ENCODE results near the gene ZFHX3. TPM values are rescaled to one million over a fixed set of nuclear protein-coding genes. Genes with fewer than 3 reads are reported as not detected.

Gene ZFHX3
- total and polyA plus RNA-seq, 2 donors (not counting 1 experiment from before 2014, with no cell fraction given) = 4.7 to 7.3 TPM

- Histone ChIP-seq H3K27ac (ENCODE audit: insufficient read depth, low read length) (no peak overlapping the region), H3K27me3 (ENCODE audit: control insufficient read depth, insufficient read depth, low read length) (no peaks in the 10 kb centered on the region), H4K20me1 (ENCODE audit: control insufficient read depth, extremely low read depth, insufficient read depth, low read length) (no peaks in the 10 kb centered on the region), H3K4me3 (replicated peaks in 1 of 4; ENCODE audit: control extremely low read depth in 1 of 4, insufficient read depth in 1 of 4, low read depth in 3 of 4, low read length in 4 of 4) (no peak overlapping the region), H3K4me2 (ENCODE audit: extremely low read depth, insufficient read depth, low read length) (no peak overlapping the region), H3K4me1 (ENCODE audit: control insufficient read depth, extremely low read depth, insufficient read depth, low read length) (peaks cover 16% of the 10 kb centered on the region), H3K9ac (ENCODE audit: insufficient read depth, low read length) (no peak overlapping the region), H2AFZ (ENCODE audit: low read length) (no peak overlapping the region), H3K9me3 (ENCODE audit: control insufficient read depth, insufficient read depth, low read depth, low read length) (no peaks in the 10 kb centered on the region), H3K36me3 (ENCODE audit: control insufficient read depth, insufficient read depth, low read length) (peaks cover 9% of the 10 kb centered on the region), H3K79me2 (ENCODE audit: control insufficient read depth, insufficient read depth, low read length) (peaks cover 53% of the 10 kb centered on the region)
- TF ChIP-seq EZH2 (IDR thresholded peaks at IDR 0.05; ENCODE audit: low read length, missing control alignments) = no peak
- TF ChIP-seq, protein P1, sequence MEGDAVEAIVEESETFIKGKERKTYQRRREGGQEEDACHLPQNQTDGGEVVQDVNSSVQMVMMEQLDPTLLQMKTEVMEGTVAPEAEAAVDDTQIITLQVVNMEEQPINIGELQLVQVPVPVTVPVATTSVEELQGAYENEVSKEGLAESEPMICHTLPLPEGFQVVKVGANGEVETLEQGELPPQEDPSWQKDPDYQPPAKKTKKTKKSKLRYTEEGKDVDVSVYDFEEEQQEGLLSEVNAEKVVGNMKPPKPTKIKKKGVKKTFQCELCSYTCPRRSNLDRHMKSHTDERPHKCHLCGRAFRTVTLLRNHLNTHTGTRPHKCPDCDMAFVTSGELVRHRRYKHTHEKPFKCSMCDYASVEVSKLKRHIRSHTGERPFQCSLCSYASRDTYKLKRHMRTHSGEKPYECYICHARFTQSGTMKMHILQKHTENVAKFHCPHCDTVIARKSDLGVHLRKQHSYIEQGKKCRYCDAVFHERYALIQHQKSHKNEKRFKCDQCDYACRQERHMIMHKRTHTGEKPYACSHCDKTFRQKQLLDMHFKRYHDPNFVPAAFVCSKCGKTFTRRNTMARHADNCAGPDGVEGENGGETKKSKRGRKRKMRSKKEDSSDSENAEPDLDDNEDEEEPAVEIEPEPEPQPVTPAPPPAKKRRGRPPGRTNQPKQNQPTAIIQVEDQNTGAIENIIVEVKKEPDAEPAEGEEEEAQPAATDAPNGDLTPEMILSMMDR (conservative IDR thresholded peaks at IDR 0.05 in 1 of 2, IDR thresholded peaks at IDR 0.05 in 1 of 2; ENCODE audit: low read depth in 1 of 2, low read length in 2 of 2) = no peak
- no peak for DNase-seq (ENCODE audit: low read depth in 2 of 2)
Observed at GRCh38 chr16:72946063-72946462, 101.9 kb downstream of the ZFHX3 start.

DNA sequence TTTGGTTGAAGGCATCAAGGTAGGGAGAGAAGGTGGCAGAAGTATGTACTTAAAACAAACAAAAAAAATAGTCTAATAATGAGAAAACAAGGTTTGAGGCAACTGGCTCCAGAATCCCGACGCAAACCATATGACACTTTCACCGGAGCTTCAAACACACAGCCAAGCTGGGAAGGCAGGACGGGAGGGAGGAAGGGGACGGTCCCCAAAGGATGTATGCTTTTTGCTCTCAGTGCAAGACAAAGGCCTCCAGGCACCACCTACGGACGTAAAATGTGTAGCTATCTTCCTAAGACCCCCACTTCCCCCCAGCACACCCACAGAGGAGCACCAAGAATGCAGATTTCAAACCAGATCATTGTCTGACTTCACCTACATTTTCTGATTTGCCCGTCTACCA is 102.3 kb downstream of the ZFHX3 start:
- Histone ChIP-seq H3K27ac (ENCODE audit: insufficient read depth, low read length) (no peak overlapping the region), H4K20me1 (ENCODE audit: control insufficient read depth, extremely low read depth, insufficient read depth, low read length) (no peaks in the 10 kb centered on the region), H3K36me3 (ENCODE audit: control insufficient read depth, insufficient read depth, low read length) (peaks cover 6% of the 10 kb centered on the region), H3K9me3 (ENCODE audit: control insufficient read depth, insufficient read depth, low read depth, low read length) (no peaks in the 10 kb centered on the region), H3K4me3 (replicated peaks in 1 of 4; ENCODE audit: control extremely low read depth in 1 of 4, insufficient read depth in 1 of 4, low read depth in 3 of 4, low read length in 4 of 4) (no peak overlapping the region), H2AFZ (ENCODE audit: low read length) (no peak overlapping the region), H3K4me2 (ENCODE audit: extremely low read depth, insufficient read depth, low read length) (no peak overlapping the region), H3K27me3 (ENCODE audit: control insufficient read depth, insufficient read depth, low read length) (no peaks in the 10 kb centered on the region), H3K79me2 (ENCODE audit: control insufficient read depth, insufficient read depth, low read length) (peaks cover 53% of the 10 kb centered on the region), H3K9ac (ENCODE audit: insufficient read depth, low read length) (no peak overlapping the region), H3K4me1 (ENCODE audit: control insufficient read depth, extremely low read depth, insufficient read depth, low read length) (peaks cover 16% of the 10 kb centered on the region)
- DNase-seq (ENCODE audit: low read depth in 2 of 2) = no peak
- TF ChIP-seq EZH2 (IDR thresholded peaks at IDR 0.05; ENCODE audit: low read length, missing control alignments) = no peak
- TF ChIP-seq, protein P1 (conservative IDR thresholded peaks at IDR 0.05 in 1 of 2, IDR thresholded peaks at IDR 0.05 in 1 of 2; ENCODE audit: low read depth in 1 of 2, low read length in 2 of 2) = no peak

- H2AFZ ChIP-seq (ENCODE audit: low read length) = no peak overlapping the region
- H3K79me2 ChIP-seq (ENCODE audit: control insufficient read depth, insufficient read depth, low read length) = peaks cover 54% of the 10 kb centered on the region
Observed at GRCh38 chr16:72944757-72945485, 103.0 kb downstream of the ZFHX3 start.

More at GRCh38 chr16:72944757-72945485, 103.0 kb downstream of the ZFHX3 start:
- no peaks in the 10 kb centered on the region for H3K27me3 ChIP-seq (ENCODE audit: control insufficient read depth, insufficient read depth, low read length)
- H3K4me1 ChIP-seq (ENCODE audit: control insufficient read depth, extremely low read depth, insufficient read depth, low read length) = peaks cover 16% of the 10 kb centered on the region
- DNase-seq (ENCODE audit: low read depth in 2 of 2) = peak in 1 of 2 donors; percentile 53
- no peak overlapping the region for H3K4me2 ChIP-seq (ENCODE audit: extremely low read depth, insufficient read depth, low read length)
- no peak overlapping the region for H3K4me3 ChIP-seq (replicated peaks in 1 of 4; ENCODE audit: control extremely low read depth in 1 of 4, insufficient read depth in 1 of 4, low read depth in 3 of 4, low read length in 4 of 4)
- no peaks in the 10 kb centered on the region for H4K20me1 ChIP-seq (ENCODE audit: control insufficient read depth, extremely low read depth, insufficient read depth, low read length)
- H3K36me3 ChIP-seq (ENCODE audit: control insufficient read depth, insufficient read depth, low read length) = no peaks in the 10 kb centered on the region
- no peaks in the 10 kb centered on the region for H3K9me3 ChIP-seq (ENCODE audit: control insufficient read depth, insufficient read depth, low read depth, low read length)
- no peak overlapping the region for H3K27ac ChIP-seq (ENCODE audit: insufficient read depth, low read length)
- no peak overlapping the region for H3K9ac ChIP-seq (ENCODE audit: insufficient read depth, low read length)
- TF ChIP-seq, protein P1 (conservative IDR thresholded peaks at IDR 0.05 in 1 of 2, IDR thresholded peaks at IDR 0.05 in 1 of 2; ENCODE audit: low read depth in 1 of 2, low read length in 2 of 2) = no peak
- TF ChIP-seq EZH2 (IDR thresholded peaks at IDR 0.05; ENCODE audit: low read length, missing control alignments) = no peak

Data from fibroblast of lung (primary cell).